Measurements from ENCODE around the gene HDAC9.

DNA sequence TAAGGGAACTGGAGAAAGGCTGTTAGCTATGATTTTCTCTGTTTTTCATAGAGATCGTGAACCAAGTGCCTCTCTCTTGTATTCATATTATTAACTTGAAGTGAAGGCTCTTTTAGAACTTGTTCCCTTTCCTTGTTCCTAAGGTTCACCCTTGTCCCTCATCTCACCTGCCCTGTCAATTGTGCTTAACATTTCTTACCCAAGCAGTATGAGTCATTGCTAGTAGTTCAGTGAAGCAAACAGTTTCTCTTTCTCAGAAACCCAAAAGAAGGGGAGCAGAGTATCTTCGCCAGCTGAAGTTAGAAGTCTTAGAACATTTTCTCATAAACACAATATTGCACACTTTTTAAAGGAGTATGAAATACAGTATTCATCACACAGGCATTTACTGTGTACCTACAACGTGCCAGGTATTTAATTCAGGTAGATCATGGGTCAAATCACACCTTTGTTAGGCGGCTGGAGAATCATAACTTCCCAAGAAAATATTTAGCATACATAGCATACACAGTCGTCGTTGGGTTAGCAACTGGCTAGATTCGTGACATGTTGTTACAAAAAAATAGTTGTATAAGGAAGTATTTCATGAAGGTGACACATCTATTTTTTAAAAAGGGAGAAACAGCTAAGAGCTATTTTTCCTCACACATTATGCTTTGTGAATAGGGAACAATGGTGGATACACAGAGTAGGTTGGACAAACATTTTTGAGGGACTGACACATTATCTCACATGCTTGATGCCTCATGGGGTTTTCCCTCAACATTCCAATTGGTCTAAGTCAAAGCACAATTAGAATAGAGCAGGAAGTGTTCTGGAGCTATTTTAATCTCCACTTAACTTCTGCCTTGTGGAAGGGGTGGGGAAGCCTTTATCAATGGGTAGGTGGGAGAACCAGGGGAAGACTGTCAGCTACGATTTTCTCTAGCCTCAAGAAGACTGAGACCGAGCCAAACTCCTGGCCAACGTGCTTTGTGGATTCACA lies 13.2 kb downstream of the HDAC9 start:
- no peak for TF ChIP-seq CTCF (IDR thresholded peaks at IDR 0.05)
- TF ChIP-seq POLR2A (IDR thresholded peaks at IDR 0.05), result no peak
- no peak for TF ChIP-seq EP300 (IDR thresholded peaks at IDR 0.05)
